GM18520 (cell line): ENCODE results near the gene WBP1L.
A peak's percentile ranks its signal among the peaks of the same experiment; 100 is the strongest.

Source experiments
- ATAC-seq: cut with Tn5 transposase; IDR thresholded peaks from one replicate; pipeline ENCODE4 v1.9.1; 2021; ENCODE audit not compliant: unreplicated experiment

WBP1L gene

DNA sequence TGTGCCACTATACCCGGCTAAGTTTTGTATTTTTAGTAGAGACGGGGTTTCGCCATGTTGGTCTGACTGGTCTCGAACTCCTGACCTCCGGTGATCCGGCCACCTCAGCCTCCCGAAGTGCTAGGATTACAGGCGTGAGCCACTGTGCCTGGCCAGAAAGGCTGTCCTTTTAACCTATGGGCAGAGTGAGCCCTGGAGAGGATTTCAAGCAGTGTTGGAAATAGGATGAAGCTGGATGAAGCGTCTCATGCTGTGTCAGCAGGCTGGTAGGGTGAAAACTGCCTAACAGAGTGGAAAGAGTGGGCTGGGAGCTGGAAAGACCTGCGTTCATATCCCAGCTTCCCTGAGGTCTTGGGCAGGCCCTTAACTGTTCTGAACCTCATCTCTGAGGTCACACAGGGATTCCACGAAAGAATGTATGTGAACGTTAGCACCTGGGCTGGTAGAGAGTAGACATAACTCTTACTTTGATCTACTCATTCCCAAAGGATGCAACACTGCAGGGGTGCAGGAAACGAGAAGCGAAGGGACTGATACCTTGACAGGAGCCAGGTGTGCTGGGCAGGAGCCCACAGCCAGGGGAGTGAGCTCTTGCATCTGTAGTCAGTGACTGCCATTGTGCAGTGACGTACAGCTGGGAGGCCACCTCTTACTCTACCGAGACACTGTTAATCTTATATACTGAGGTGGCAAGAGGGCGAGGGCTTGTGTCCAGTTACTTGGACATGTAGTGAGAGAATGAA is 34.1 kb downstream of the WBP1L start:
- ATAC-seq: no peak

DNA sequence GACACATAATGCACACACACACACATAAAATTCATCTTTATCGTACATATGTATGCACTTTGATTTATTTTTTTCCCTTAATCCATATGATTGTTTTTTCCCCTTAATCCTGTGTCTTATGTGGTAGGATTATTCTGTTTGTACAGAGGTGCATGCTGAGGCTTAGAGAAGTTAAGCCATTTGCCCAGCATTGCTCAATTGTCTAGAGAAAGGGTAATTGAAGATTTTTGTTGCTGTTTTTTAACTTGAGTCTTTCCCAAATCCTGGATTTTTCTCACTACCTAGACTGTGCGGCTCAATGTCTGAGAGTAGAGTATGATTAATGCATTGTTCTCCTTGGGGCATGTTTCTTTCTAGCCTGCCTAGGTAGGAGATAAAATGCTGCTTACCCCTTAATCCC is 35.0 kb downstream of the WBP1L start:
- no peak for ATAC-seq

DNA sequence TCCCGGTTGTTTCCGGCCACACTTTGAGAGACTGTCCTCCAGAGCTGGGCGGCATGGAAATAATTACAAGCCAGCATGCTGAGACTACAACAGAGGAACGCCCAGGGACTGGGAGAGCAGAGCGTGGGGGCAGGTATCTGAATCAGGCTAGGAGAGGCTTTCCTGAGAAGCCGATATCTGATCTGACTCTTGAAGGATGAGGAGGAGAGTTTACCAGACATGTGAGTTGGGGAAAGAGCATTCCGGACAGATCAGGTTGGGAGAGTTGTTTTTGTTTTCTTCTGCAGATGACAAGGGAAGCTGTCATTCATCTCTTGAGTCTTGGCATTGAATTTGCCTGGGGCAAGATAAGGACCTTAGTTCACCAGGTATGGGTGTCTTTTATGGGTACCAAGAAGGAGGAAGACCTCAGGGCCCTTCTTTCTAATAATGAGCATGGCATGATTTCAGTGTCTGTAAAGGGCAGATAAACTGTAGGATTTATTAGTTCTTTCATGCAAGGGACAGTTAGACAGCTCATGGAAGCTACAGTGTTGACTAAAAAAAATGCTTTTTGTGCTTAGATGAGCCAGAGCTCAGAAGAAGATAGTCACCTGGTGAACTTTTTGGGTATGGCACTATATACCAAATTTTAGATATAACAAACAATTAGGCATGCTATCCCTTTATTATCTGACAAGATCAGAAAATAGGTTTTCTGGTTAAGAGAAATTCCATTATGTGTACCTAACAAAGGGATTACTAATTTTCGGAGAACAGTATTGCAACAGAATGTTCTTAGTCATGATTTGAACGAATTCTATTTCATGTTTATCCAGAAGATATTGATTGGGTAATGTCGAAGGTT is 36.2 kb downstream of the WBP1L start:
- ATAC-seq: no peak

DNA sequence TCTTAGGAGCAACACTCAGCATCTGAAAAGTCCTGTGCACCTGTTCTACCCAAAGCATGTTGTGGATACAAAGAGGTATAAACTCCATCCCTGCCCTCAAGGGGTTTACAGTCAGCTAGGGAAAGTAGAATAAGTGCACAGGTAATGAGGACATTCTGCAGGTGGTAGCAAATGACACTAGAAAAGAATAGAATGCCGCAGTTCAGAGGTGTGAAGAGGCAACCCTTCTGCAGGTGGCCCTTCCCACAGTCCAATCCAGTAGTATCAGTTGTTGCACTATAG is 36.7 kb downstream of the WBP1L start:
- no peak for ATAC-seq

DNA sequence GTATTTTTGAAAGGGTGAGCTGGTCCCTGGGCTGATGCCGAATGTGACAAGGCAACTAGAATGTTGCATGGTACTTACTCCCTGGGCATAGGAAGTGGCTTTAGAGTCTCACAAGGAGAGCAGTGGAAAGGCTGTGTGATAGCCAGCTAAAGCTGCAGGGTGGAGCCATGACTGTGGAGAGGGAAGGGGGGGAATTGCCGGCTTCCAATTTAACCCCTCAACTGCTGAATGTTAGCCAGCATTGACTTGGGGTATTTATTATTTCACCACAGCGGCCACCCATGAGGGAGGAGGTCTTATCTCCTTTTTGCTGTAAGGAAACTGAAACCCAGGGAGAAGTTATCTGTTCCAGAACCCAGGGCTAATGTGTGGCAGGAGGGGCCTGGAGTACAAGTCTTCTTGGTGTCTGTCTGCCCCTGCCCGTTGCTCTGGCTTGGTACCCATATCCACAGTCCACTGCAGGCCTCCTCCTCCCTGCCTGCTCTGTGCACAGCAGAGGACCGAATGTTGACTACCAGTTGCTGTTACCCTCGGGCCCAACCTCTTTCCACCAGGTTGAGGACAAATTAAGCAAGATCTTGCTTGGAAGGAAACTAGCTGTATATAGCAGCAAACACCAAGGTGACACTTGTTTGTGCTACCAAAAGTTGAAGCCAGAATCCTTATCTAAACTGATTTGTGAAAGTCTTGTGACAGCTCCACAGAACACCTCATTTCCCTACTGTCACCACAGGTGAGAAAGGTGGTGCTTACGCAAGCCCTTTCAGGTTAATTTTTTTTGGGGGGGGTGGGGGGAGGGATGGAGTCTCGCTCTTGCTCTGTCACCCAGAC is 37.6 kb downstream of the WBP1L start:
- no peak for ATAC-seq

DNA sequence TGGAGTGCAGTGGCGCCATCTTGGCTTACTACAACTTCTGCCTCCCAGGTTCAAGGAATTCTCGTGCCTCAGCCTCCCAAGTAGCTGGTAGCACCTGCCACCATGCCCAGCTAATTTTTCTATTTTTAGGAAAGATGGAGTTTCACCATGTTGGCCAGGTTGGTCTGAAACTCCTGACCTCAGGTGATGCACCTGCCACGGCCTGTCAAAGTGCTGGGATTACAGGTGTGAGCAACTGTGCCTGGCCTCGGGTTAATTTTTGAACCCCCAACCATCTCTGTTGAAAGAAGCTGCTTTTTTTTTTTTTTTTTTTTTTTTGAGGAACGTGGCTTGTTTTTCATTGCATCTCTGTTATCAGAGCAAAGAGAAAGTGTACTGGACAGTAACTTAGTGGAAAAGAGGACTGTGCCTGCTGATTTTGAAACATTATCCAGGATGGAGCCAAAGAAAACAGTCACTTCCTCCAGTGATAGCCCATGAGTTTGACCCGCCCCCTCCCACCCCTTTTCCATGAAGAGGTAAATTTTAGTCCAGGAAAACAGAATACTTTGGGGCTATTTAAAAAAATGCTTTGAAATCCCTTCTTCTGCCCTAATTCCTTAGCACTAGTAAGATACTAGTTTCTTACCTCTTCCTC is 38.3 kb downstream of the WBP1L start:
- no peak for ATAC-seq

DNA sequence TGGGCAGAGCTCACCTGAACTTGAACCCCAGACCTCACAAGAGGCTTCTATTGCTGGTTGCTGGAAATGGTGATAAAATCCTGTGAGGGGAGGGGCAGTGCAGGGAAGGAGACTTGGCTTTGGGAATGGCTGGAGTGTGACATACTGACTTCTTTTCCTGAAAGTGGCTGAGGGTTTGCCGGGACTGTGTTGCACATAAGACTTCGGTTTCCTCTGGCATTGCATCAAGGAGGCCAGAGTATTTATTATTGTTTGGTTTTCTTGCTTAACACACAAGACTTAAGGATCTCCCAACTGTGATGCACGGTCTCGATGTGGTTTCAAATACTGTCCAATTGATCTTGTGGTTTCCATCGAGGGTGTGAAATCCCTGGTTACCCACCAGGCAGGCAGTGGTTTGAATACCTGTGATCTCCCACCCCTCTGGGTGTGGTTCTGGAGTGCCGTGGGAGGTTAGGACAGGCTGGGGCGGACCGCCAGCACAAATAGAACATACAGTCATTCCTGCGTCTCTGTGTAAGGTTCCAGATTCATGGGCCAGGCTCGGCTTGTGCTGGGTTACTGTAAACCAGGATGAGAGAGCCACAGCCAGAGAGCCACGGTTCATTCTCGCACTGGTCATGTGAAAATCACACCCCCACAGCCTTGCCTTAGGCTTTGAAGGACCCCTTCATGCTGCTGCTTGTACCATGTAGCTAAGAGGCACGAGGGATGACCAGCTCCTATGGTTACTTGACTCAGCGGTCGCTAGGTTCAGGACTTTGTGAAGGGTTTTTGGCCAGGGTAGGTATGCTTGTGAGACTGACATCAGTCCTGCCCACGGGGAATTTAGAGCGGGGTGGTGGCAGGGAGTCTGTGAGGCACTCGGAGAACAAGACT is 39.2 kb downstream of the WBP1L start:
- no peak for ATAC-seq

DNA sequence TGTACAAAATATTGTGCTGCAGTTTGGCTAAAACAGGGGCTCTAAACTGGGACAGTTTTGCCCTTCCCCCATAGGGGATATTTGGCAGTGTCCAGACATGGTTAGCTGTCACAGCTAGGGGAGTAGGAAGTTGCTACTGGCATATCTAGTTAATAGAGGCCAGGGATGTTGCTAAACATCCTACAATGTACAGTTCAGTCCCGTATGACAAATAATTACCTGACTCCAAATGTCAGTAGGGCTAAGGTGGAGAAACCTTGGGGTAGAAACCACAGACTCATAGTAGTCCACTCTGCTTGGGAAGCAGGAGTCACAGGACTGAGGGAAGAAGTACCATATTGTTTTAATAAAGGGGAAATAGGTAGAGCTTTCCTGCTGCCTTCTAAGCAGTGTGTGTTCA is 39.8 kb downstream of the WBP1L start:
- ATAC-seq: no peak

DNA sequence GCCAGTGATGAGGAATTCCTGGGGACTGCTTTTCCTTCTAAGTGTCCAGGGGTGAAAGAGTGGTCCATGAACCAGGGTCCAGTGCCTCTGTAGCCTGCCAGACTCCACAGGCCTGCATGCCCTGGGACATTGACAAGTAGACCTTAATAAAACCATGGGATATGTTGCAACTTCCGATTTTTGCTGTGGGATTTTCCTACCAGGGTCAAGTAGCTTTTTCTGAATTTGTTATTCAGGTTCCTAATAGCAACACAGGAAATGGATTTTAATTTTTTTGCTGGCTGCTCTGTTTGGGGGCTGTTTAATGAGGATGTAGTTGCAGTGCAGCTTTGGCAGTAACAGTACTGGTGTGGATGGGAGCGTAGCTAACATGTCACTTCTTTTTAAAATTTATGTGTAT is 42.1 kb downstream of the WBP1L start:
- ATAC-seq: no peak

DNA sequence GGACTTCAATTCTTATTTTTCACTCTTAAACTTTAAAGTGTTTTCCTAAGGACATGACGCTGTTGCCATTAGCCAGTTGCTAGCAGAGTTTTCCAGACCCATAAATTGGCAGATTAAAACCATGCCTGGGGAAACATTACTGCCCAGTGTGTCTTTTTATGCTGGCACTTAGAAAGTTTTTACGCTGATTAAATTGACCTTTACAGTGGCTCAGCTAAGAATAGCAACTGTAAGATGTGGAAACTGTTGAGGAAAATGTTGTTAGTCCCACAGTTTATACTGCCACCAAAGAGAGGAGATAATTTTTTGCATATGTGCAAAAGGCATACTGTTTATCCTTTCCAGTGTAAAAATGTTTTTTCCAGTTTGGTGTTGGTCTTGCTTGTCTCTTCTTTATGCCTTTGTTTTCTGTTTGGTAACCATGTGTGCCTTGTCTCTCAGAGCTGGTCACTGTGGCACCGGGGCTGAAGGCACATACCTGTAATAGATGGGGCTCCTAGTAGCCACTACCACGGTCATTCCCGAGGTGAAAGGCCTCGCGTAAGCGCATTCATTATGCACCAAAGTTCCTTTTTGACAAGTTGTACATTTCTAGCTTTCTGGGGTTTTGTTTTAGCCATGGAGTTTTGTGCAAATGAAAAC is 48.1 kb downstream of the WBP1L start:
- no peak for ATAC-seq

DNA sequence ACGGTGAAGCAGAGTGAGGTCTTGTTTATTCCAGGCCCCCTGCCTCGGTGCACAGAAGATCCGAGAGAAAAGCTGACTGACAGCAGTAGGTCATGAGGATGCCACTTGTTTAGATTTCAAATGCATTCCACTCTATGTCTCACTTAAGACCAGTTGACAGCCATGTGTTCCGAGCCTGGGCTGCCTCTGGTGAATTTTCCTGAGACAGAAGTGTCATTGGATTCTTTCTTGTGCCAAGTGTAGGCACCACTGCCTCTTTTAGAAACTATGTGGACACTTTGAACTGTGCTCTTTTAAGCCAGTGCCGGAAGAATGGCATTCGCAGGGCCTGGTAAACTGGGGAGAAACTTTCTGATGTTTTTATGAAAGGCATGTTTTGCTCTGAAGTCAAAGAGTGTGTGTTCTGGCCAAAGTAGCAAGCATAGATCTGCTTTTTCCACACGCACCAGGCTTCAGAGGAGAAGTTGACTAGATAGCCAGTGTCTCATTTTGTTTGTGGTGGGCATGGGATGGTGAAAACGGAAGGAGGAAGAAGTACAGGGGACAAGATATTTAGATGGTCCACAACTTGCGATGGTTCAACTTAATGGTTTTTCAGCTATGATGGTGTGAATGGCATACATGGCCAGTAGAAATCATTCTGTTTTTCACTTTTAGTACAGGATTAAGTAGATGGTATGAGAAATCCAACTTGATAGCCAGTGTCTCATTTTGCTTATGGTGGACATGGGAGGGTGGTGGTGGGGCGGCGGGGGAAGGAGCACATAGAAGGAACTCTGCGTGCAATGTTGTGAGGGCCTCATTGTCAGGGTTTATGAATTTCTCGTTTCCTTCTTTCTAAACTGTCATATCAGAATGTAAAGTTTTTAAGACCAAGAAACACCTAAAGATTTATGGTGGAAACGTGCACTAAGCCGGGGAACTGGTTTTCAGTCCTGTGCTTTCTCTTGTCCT is 52.0 kb downstream of the WBP1L start:
- ATAC-seq: no peak

DNA sequence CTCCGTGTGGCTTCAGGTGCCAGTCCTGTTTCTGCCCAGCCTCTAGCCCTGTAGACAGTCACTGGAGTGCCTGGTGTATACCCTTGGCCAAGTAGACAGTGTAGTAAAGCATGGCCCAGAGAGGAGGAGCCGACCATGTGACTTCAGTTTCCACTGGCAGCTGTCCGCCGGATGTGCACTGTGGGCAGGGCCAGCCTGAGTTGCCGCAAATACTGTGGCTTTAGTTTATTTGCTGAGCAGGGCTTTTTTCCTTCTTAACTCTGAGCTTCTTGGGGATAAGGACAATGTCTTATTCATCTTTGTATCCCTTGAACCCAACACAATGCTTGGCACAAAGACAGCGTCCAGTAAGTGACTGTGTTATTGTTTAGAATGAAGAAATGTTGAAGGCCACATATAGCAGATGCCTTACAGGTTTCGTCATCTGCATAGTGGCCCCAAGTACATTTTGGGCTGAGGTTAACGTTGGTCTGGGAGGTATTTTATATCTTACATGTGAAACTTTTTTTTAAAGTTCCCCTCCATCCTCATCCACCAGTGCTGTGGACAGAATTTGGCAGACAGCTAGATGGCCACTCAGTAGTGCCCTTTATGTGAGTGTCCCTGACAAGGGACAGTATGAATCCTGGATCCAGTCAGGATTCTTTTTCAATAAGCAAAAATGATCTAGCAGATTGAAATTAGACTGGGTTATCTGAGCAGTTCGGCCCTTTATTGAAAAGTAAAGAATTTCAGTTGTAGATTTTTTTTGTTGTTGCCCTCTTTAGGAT is 52.8 kb downstream of the WBP1L start:
- peak; percentile 84 for ATAC-seq

DNA sequence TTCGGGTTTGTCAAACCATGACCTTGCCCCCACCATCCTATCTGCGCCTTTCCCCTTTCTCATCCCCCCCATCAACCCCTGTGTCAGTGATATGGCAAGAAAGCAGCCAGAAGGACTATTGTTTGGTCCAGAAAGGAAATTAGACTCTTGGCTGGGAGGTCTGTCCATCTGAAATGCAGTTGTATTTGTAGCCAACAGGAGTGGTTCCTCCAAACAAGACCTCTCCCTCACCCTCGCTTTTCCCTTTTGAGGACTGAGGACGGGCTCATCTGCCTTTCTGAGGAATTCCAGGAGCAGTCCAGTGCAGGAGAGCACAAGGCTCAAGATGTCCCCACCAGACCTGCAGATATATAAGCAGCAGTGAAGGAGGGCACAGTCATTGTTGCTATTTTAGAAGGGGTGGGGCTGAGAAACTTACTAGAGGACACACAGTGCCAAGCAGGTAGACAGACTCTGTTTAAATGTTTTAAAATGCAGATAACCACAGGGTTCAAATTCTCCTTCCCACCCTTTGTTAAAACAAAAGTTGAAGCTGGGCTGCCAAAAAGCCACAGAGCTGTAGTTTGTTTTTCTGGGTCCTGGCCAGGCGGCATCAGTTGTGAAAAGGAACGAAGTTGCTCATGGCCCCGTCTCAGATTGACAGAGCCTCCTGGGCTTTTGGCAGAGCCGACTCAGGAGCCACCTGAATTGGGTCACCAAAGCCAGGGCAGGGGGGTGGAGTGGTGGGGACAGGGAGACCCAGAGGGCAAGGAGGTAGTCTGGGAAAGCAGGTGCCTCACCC is 56.1 kb downstream of the WBP1L start:
- ATAC-seq: no peak

DNA sequence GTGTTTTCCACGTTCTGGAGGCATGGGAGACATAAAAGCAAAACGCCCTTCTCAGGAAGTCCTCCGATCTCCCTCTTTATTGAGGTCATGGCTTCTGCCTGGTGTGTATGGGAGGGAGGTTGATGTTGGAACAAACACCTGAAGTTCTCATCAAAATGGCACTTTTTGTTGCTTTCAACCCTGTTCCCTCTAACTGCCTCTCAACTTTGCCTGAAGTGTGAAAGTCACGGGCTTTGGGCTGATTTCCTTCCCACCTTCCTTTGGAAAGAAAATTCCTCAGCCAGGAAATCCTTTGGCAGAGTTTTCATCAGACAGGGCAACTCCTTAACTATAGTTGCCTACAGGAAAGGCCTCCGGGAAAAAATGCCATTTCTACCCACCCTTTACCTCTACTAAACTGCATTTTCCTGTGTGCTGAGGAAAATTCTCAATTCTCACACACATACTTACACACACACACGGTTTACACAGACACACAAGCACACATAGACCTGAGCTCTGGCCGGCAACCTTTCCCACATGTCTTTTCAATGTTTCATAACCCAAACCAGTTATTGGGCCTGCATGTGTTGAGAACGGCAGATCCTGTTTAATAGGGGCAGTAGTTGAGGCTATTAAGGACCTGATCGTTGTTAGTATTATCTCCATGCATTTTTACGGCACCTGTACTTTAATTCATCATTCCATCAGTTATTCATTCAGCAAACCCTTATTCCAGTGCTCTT is 57.0 kb downstream of the WBP1L start:
- ATAC-seq: no peak

DNA sequence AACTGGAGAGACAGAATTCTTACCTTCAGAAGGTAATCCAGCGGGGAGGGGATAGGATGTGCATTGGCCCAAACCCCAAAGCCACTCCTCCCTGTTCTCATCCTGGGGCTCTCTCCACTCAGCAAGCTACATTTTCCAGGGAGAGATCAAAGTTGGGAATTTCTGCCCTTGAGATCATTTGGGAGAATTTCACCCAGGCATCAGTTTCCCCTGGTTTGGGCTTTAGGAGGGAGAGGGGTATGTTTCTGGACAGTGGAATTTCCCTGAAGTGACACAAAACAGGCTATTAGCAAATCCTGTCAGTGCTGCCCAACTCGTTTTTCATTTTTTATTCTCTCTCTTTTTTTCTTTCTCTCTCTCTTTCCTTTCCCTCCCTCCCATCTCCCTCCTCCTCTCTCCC is 57.7 kb downstream of the WBP1L start:
- ATAC-seq: no peak

DNA sequence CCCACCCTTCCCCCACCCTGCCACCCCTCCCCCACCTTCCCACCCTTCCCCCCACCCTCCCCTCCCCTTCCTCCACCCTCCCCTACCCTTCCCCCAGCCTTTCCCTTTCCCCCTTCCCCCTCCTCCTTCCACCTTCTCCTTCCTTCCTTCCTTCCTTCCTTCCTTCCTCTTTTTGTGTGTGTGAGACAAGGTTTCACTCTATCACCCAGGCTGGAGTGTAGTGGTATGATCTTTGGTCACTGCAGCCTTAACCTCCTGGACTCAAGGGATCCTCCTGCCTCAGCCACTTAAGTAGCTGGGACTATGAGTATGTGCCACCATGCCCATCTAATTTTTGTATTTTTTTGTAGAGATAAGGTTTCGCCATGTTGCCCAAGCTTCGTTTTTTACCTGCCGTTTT is 58.2 kb downstream of the WBP1L start:
- ATAC-seq: no peak
